K562 (cell line): ENCODE data around the gene FOSL1. TPM values are rescaled to one million over a fixed set of nuclear protein-coding genes. Genes with fewer than 3 reads are reported as not detected.
A peak's percentile ranks its signal among the peaks of the same experiment; 100 is the strongest.

Experiments used
- ATAC-seq: fragments of 200-7000 bp; cut with Tn5 transposase; 3 replicates; pipeline ENCODE4 v1.9.1; 2020; ENCODE audit warnings: moderate library complexity
- BruUV-seq: library from RNA; stranded (reverse); fragments of 400-500 nt; replicated peaks from 2 replicates; lab custom pipeline; 2021; lab: Mats Ljungman, UMichigan
- CTCF ChIA-PET: fragments of 300-600 bp; formaldehyde crosslinking; extraction: SDS; loops from one replicate; lab custom pipeline; 2021; ENCODE audit warnings: low intra/inter-chr PET ratio; lab: Yijun Ruan, JAX
- POLR2A ChIA-PET: fragments of 300-600, 350-650 bp; sonication (Branson Sonifier 250); formaldehyde crosslinking; extraction: SDS; loops from one replicate; lab custom pipeline; 2021; ENCODE audit warnings: antibody characterized with exemption, inconsistent platforms; lab: Yijun Ruan, JAX
- DNase-seq, 4 experiments: peaks; one replicate each; pipeline versions ENCODE4 v3.0.0 to v3.0.0-alpha.2; 2011 to 2018; ENCODE audit warnings: low spot score in 3 of 4, mixed read lengths in 3 of 4; ENCODE audit errors: extremely low read depth in 1 of 4
- FAIRE-seq: peaks from 2 replicates; lab custom pipeline; 2011; peaks lifted over from hg19 to GRCh38; lab: Jason Lieb, UNC
- H2AFZ ChIP-seq: 2 replicates; pipeline ENCODE4 v1.6.0; 2011; ENCODE audit warnings: low read depth, low read length, control low read depth, inconsistent platforms
- H3K27ac ChIP-seq: fragments of 200-600 bp; 3 replicates; pipeline ENCODE4 v1.8.0; 2011; ENCODE audit warnings: low read depth, mild to moderate bottlenecking, control low read depth, inconsistent platforms, low read length, moderate library complexity, mixed read lengths; ENCODE audit errors: extremely low read depth
- H3K27me3 ChIP-seq, 2 experiments: fragments of 300-600 bp in 1 of 2; 2 replicates in 1 of 2; 3 replicates in 1 of 2; pipeline versions ENCODE4 v1.6.0 to v1.8.0; 2011; ENCODE audit warnings: inconsistent platforms in 2 of 2, low read length in 2 of 2, mild to moderate bottlenecking in 1 of 2, mixed read lengths in 1 of 2, moderate library complexity in 1 of 2; ENCODE audit not compliant: control insufficient read depth in 2 of 2, insufficient read depth in 2 of 2
- H3K36me3 ChIP-seq: fragments of 300-600 bp; 3 replicates; pipeline ENCODE4 v1.8.0; 2011; ENCODE audit warnings: mild to moderate bottlenecking, low read length, inconsistent platforms; ENCODE audit not compliant: control insufficient read depth, insufficient read depth
- H3K4me1 ChIP-seq, 2 experiments: fragments of 200-600 bp in 1 of 2; replicated peaks in 1 of 2; 2 replicates in 1 of 2; 3 replicates in 1 of 2; pipeline versions ENCODE4 v1.5.1 to v1.8.0; 2011; ENCODE audit warnings: inconsistent platforms in 2 of 2, low read length in 2 of 2, mild to moderate bottlenecking in 1 of 2, mixed read lengths in 1 of 2, moderate library complexity in 1 of 2; ENCODE audit not compliant: control insufficient read depth in 2 of 2, insufficient read depth in 2 of 2
- H3K4me2 ChIP-seq: 2 replicates; pipeline ENCODE4 v1.6.1; 2011; ENCODE audit warnings: low read length, control low read depth, inconsistent platforms, mixed read lengths; ENCODE audit not compliant: insufficient read depth
- H3K4me3 ChIP-seq: fragments of 200-600 bp; sonication (generic), shearing (Covaris generic); 2 replicates; pipeline ENCODE4 v1.5.1; 2016; ENCODE audit warnings: control low read depth, inconsistent platforms
- H3K79me2 ChIP-seq: fragments of 200-600 bp; 3 replicates; pipeline ENCODE4 v1.8.0; 2011; ENCODE audit warnings: low read length, inconsistent platforms; ENCODE audit not compliant: control insufficient read depth, insufficient read depth
- H3K9ac ChIP-seq, 2 experiments: 2 replicates each; pipeline versions ENCODE4 v1.6.0 to v1.6.1; 2011; ENCODE audit warnings: low read depth in 2 of 2, low read length in 2 of 2, control low read depth in 1 of 2, inconsistent platforms in 1 of 2, mild to moderate bottlenecking in 1 of 2, mixed read lengths in 1 of 2; ENCODE audit not compliant: insufficient read depth in 1 of 2
- H3K9me1 ChIP-seq: one replicate; pipeline ENCODE4 v1.6.0; 2011; ENCODE audit warnings: inconsistent platforms, mild to moderate bottlenecking, low read length, moderate library complexity; ENCODE audit not compliant: control insufficient read depth, insufficient read depth
- H3K9me3 ChIP-seq: replicated peaks from 2 replicates; pipeline ENCODE4 v1.5.1; 2011; ENCODE audit warnings: low read depth, low read length, inconsistent platforms; ENCODE audit not compliant: control insufficient read depth, insufficient read depth
- H4K20me1 ChIP-seq: replicated peaks from 2 replicates; pipeline ENCODE4 v1.6.1; 2011; ENCODE audit warnings: low read length, inconsistent platforms, mixed read lengths; ENCODE audit not compliant: control insufficient read depth, insufficient read depth
- BCLAF1 ChIP-seq, 2 experiments: fragments of 450-650 bp in 1 of 2; IDR thresholded peaks; 2 replicates each; pipeline ENCODE4 v1.6.1; 2011 to 2017; ENCODE audit warnings: low read depth in 2 of 2, antibody characterized with exemption in 1 of 2, borderline replicate concordance in 1 of 2, low read length in 1 of 2, mild to moderate bottlenecking in 1 of 2, mixed read lengths in 1 of 2; ENCODE audit not compliant: control insufficient read depth in 1 of 2
- JUN ChIP-seq, 2 experiments: sonication (generic) in 1 of 2; formaldehyde crosslinking in 1 of 2; IDR thresholded peaks; 2 replicates each; pipeline versions ENCODE4 v1.6.1 to v1.8.0; 2012 to 2022; ENCODE audit warnings: borderline replicate concordance in 2 of 2, mild to moderate bottlenecking in 2 of 2, improper control_type of control experiment in 1 of 2, low read depth in 1 of 2, low read length in 1 of 2, missing genetic modification reagents in 1 of 2
- NFXL1 ChIP-seq: fragments of 450-650 bp; formaldehyde crosslinking; IDR thresholded peaks from 2 replicates; pipeline ENCODE4 v1.4.0; 2021; ENCODE audit warnings: mild to moderate bottlenecking
- PKNOX1 ChIP-seq: fragments of 450-650 bp; IDR thresholded peaks from 2 replicates; pipeline ENCODE4 v1.6.1; 2016
- POLR2A ChIP-seq: fragments of 450-650 bp; conservative IDR thresholded peaks from 2 replicates; pipeline ENCODE4 v1.6.1; 2016
- POLR2AphosphoS5 ChIP-seq: IDR thresholded peaks from 2 replicates; pipeline ENCODE4 v1.6.1; 2011; ENCODE audit warnings: mild to moderate bottlenecking, low read depth, low read length, moderate library complexity; ENCODE audit not compliant: control insufficient read depth, insufficient read depth
- SUPT5H ChIP-seq: fragments of 450-650 bp; IDR thresholded peaks from 2 replicates; pipeline ENCODE4 v1.6.1; 2016
- ZFP30 ChIP-seq: fragments of 250-450 bp; sonication (Bioruptor Pico); IDR thresholded peaks from 2 replicates; pipeline ENCODE4 v1.8.0; 2022; ENCODE audit warnings: moderate library complexity, mild to moderate bottlenecking, inconsistent platforms, borderline replicate concordance
- ZNF217 ChIP-seq: sonication (generic); formaldehyde crosslinking; IDR thresholded peaks from 2 replicates; pipeline ENCODE4 v1.8.0; 2022; ENCODE audit warnings: mild to moderate bottlenecking, missing genetic modification reagents
- ZNF282 ChIP-seq: sonication (generic); formaldehyde crosslinking; IDR thresholded peaks from 2 replicates; pipeline ENCODE4 v1.8.1; 2023; ENCODE audit warnings: missing genetic modification reagents
- WGBS: fragments of 100-300 bp; shearing (Covaris generic); methylation state at CpG from one replicate; pipeline ENCODE4 v1.1.6; 2016; ENCODE audit warnings: low coverage, mixed read lengths; ENCODE audit not compliant: insufficient coverage; ENCODE audit errors: missing lambda C conversion rate; 5-methylcytosine and 5-hydroxymethylcytosine counted together
- in situ Hi-C: fragments of 300-500 bp; cut with MboI; formaldehyde crosslinking; loops from 4 replicates; pipeline ENCODE4 v1.15.0; 2018; ENCODE audit warnings: inconsistent platforms, mixed read lengths
- intact Hi-C: fragments of 100-400 bp; cut with micrococcal nuclease; formaldehyde crosslinking; loops from 2 replicates; pipeline ENCODE4 v1.14.2; 2022
- polyA plus RNA-seq, 8 experiments: library from polyadenylated mRNA; depleted of rRNA in 4 of 8; stranded (reverse) in 5 of 8; unstranded in 3 of 8; fragments of >200 nt; fragmentation: Nextera tagmentation in 2 of 8; fragmentation: Illumina TruSeq in 1 of 8; extraction: Ambion mirVana in 2 of 8; extraction: Trizol in 1 of 8; gene quantifications; 2 replicates each; pipeline versions ENCODE4 v1.2.1 to v1.2.3, GENCODE V29; 2011 to 2014; ENCODE audit warnings: inconsistent platforms in 1 of 8, missing spikeins in 1 of 8
- total RNA-seq, 7 experiments: library from RNA; depleted of rRNA in 6 of 7; stranded (reverse); fragments of >200 nt in 6 of 7; fragmentation: Illumina TruSeq in 2 of 7; extraction: Trizol in 2 of 7; gene quantifications; 2 replicates each; pipeline versions ENCODE4 v1.2.1 to v1.2.3, GENCODE V29; 2011 to 2021; ENCODE audit warnings: low replicate concordance in 1 of 7

FOSL1 gene
- total and polyA plus RNA-seq, 9 of the 15 experiments (the other 6 are each of a cell fraction or from before 2014, with no cell fraction given): 3.5 to 39.6 (median 10.0) TPM

- TF ChIP-seq BCLAF1 (IDR thresholded peaks at IDR 0.05; ENCODE audit: borderline replicate concordance in 1 of 2, control insufficient read depth in 1 of 2, low read depth in 2 of 2, low read length in 1 of 2) (0 out of 4 replicates have a peak, but pooled peaks of 1 of the 2 experiments have one; percentile 25), ZNF282 (CRISPR knock-in tag) (no peak), ZNF217 (no peak), NFXL1 (CRISPR knock-in tag) (peak; percentile 5; the same call in 1 of the 2 replicates)
Measured at GRCh38 chr11:65896034-65896999, 3.9 kb downstream of the FOSL1 start (continued).

GRCh38 chr11:65895482-65895981 is 4.7 kb downstream of the FOSL1 start:
- no peak overlapping the region for H2AFZ ChIP-seq
- in situ Hi-C loops (no loop called here), intact Hi-C loops (no loop called here)
- WGBS: 100% methylated on average over 4 of the region's 5 CpGs
- peaks cover 92% of the 10 kb centered on the region for H3K79me2 ChIP-seq
- peaks cover 33% of the 10 kb centered on the region for H4K20me1 ChIP-seq
- H3K4me2 ChIP-seq: no peak overlapping the region
- H3K36me3 ChIP-seq: peaks cover 73% of the 10 kb centered on the region
- no peak for DNase-seq
- H3K4me1 ChIP-seq: peaks cover 34 to 73% of the 10 kb centered on the region in 2 experiments
- ChIA-PET CTCF (no interaction called here), POLR2A (interaction anchor here (0.8 to 10.0 kb wide), 10 partner anchors 11 to 112 kb away, joined by 3 to 96 read pairs (median 4); partner anchors contain the start of genes CFL1 and MUS81)
- BruUV-seq: no TSS peak
- ATAC-seq: no peak
- H3K4me3 ChIP-seq: no peak overlapping the region
- peak overlapping the region in 1 of 2 experiments; percentile 59; a peak in 1 of 4 replicates for H3K9ac ChIP-seq
- H3K27me3 ChIP-seq: no peaks in the 10 kb centered on the region
- H3K9me1 ChIP-seq: no peaks in the 10 kb centered on the region
- peak overlapping the region; percentile 36; the same call in 1 of the 3 replicates for H3K27ac ChIP-seq
- no peak for FAIRE-seq
- TF ChIP-seq POLR2A (peak; percentile 53), PKNOX1 (peak; percentile 65; the same call in 1 of the 2 replicates), ZFP30 (CRISPR knock-in tag) (no peak), SUPT5H (peak; percentile 63; the same call in 1 of the 2 replicates), JUN (IDR thresholded peaks at IDR 0.05; ENCODE audit: borderline replicate concordance, low read depth, low read length) (no peak), JUN (CRISPR knock-in tag; IDR thresholded peaks at IDR 0.05; ENCODE audit: borderline replicate concordance) (no peak), POLR2AphosphoS5 (peak; percentile 68)
- TF ChIP-seq, all 486 proteins: peak for 4
- no peaks in the 10 kb centered on the region for H3K9me3 ChIP-seq
